ENCODE data around the gene HOXA13. TPM values are rescaled to one million over a fixed set of nuclear protein-coding genes. Genes with fewer than 3 reads are reported as not detected.

Gene HOXA13
- total RNA-seq, 4 donors from 2014 or later: not detected

DNA sequence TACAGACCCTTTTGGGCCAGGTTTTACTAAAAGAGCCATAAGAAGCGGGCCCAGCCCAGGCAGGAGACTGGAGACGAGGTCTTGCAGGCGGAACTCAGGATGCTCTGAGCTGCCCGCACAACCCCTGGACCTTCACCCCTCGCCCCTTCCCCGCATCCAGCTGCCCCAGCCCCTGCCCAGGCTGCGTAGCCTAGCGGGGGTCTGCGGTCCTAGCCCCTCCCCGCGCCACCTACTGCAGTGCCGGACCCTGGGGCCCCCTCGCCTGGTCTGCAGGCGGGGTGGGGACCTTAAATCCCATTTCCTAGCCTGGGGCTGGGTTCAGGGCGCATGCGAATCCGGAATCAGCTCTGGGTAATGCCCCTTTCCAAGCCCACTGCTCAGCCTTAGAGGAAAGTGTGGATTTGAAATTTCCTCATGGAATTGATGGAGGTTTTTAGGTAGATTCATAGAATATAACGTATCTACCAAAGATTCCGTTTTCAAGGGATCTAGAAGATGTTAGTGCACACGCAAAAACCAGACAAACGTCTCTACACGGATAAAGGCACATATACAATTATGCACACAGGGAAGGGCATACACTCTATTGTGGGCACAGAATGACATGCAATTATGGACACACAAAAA lies 47.0 kb downstream of the HOXA13 start:
- TF ChIP-seq EP300 (IDR thresholded peaks at IDR 0.05) (no peak), POLR2A (IDR thresholded peaks at IDR 0.05; ENCODE audit: low read depth) (no peak), POLR2AphosphoS5 (IDR thresholded peaks at IDR 0.05) (no peak)
- TF ChIP-seq, protein P1, sequence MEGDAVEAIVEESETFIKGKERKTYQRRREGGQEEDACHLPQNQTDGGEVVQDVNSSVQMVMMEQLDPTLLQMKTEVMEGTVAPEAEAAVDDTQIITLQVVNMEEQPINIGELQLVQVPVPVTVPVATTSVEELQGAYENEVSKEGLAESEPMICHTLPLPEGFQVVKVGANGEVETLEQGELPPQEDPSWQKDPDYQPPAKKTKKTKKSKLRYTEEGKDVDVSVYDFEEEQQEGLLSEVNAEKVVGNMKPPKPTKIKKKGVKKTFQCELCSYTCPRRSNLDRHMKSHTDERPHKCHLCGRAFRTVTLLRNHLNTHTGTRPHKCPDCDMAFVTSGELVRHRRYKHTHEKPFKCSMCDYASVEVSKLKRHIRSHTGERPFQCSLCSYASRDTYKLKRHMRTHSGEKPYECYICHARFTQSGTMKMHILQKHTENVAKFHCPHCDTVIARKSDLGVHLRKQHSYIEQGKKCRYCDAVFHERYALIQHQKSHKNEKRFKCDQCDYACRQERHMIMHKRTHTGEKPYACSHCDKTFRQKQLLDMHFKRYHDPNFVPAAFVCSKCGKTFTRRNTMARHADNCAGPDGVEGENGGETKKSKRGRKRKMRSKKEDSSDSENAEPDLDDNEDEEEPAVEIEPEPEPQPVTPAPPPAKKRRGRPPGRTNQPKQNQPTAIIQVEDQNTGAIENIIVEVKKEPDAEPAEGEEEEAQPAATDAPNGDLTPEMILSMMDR (IDR thresholded peaks at IDR 0.05): no peak
- peak overlapping the region in 1 of 4 donors; percentile 28 for H3K27ac ChIP-seq (replicated peaks in 1 of 4)
- H3K27me3 ChIP-seq: peaks cover 40 to 95% (median 68%) of the 10 kb centered on the region in 4 donors
- DNase-seq (ENCODE audit: extremely low spot score): no peak
- H3K36me3 ChIP-seq: no peaks in the 10 kb centered on the region
- H3K4me1 ChIP-seq: peaks cover 51 to 68% (median 62%) of the 10 kb centered on the region in 4 donors
- intact Hi-C loops (cut with DNase I): loop anchor here (10.0 kb wide), 1 partner anchor 1258 kb away; no protein-coding TSS in a partner anchor
- H3K9me3 ChIP-seq: no peaks in the 10 kb centered on the region
- H3K4me3 ChIP-seq: peak overlapping the region in 3 of 4 donors; percentile 42 to 58 (median 46)
- 40% methylated on average over 21 of the region's 22 CpGs for WGBS

DNA sequence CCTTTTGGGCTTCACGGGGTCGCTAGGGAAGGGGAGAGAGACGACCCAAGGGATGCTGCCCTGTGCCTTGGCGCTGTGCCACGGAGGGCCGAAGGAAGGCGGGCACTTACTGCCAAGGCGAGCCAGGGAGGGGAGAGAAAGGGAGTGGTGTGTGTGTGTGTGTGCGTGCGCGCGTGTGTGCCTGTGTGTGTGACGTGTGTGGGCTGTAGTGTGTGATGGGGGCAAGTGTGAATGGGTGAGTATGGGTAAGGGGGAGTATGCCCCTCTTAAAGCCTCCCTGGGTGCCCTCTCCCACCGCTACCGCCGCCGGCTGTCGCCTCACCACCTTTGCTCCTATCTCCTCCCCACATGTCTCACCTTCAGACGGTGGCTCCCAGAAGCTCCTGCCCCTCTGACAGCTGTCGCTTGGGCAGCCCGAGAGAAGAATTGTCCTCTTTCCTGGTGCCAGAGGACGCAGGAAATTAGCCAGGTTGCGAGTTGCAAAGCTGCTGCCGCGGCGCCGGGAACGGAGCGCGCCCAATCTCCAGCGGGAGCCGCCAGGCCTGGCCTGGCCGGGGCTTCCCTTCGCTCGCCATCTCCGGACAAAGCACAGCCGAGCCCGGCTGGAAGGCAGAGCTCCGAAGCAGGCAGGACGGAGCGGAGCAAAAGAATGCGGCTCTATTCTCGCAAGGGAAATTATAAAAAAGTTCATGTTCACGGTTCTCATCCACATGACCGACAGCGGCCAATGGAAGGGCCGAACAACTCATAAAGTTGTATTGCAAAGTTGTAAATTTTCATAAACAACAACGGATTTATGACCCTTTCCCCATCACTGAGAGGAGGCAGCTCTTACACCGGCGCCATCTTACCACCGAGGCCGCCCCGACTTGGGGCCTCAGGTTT lies 47.7 kb downstream of the HOXA13 start, which contains the start of gene HOXA3:
TSS of gene HOXA3 (minus strand) at position 653 of the 885 bp plus-strand sequence. CDS start 41,943 bp downstream, outside the sequence.
- H3K27me3 ChIP-seq: peaks cover 40 to 95% (median 64%) of the 10 kb centered on the region in 4 donors
- H3K4me3 ChIP-seq: peak within 1 kb of the TSS; percentile 41 to 58 (median 44)
- no peak for DNase-seq (ENCODE audit: extremely low spot score)
- no peaks in the 10 kb centered on the region for H3K36me3 ChIP-seq
- intact Hi-C loops (cut with DNase I): loop anchor here (10.0 kb wide), 1 partner anchor 1257 kb away; no protein-coding TSS in a partner anchor
- H3K27ac ChIP-seq (replicated peaks in 1 of 4): peak within 1 kb of the TSS in 2 of 4 donors; percentile 18 to 28
- TF ChIP-seq POLR2AphosphoS5 (IDR thresholded peaks at IDR 0.05) (peak in 1 of 2 donors; percentile 13), POLR2A (IDR thresholded peaks at IDR 0.05; ENCODE audit: low read depth) (no peak), EP300 (IDR thresholded peaks at IDR 0.05) (no peak)
- TF ChIP-seq, protein P1 (IDR thresholded peaks at IDR 0.05): no peak
- H3K4me1 ChIP-seq: peaks cover 55 to 70% (median 66%) of the 10 kb centered on the region in 4 donors
- 18% methylated on average over 33 of the region's 53 CpGs for WGBS
- no peaks in the 10 kb centered on the region for H3K9me3 ChIP-seq

DNA sequence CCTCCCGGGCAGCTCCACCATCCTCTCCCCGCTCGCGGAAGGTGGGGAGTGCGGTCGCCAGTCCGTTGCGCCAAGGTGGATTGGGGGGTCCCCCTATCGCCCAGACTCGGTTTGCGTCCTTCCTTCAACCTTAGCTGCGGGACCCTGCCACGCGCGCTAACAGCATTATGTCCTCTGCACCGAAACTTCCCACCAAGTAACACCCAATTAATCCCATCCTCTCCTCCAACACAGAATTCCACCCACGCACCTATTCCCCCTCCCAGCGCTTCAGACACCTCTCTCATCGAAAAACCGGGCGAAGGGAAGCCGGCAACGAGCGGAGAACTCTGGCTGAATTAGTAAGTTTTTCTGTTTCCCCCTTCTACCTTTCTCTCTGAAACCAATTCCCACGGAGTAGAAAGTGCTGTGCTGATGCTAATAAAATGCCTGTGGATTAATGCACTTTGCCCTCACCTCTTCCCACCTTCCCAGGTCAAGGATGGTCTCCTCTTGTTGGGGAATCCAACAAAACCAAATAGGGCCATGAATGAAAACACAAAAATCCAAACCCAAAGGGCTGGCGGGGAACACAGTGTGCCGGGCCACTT lies 48.5 kb downstream of the HOXA13 start:
- H3K9me3 ChIP-seq: no peaks in the 10 kb centered on the region
- peaks cover 52 to 64% (median 60%) of the 10 kb centered on the region in 4 donors for H3K4me1 ChIP-seq
- peak overlapping the region in 3 of 4 donors; percentile 1 to 21 (median 10) for H3K27ac ChIP-seq (replicated peaks in 1 of 4)
- H3K27me3 ChIP-seq: peaks cover 35 to 95% (median 59%) of the 10 kb centered on the region in 4 donors
- intact Hi-C loops (cut with DNase I): loop anchor here (10.0 kb wide), 1 partner anchor 1257 kb away; no protein-coding TSS in a partner anchor
- DNase-seq (ENCODE audit: extremely low spot score): no peak
- peak overlapping the region; percentile 41 to 58 (median 44) for H3K4me3 ChIP-seq
- no peaks in the 10 kb centered on the region for H3K36me3 ChIP-seq
- WGBS: 12% methylated on average over 15 of the region's 27 CpGs
- TF ChIP-seq POLR2AphosphoS5 (IDR thresholded peaks at IDR 0.05) (no peak), POLR2A (IDR thresholded peaks at IDR 0.05; ENCODE audit: low read depth) (no peak), EP300 (IDR thresholded peaks at IDR 0.05) (no peak)
- TF ChIP-seq, protein P1 (IDR thresholded peaks at IDR 0.05): no peak

GRCh38 chr7:27150568-27151340 lies 49.1 kb downstream of the HOXA13 start:
- WGBS: 4% methylated on average over 18 of the region's 58 CpGs
- Histone ChIP-seq H3K4me1 (peaks cover 45 to 57% (median 53%) of the 10 kb centered on the region in 4 donors), H3K36me3 (no peaks in the 10 kb centered on the region), H3K4me3 (peak overlapping the region; percentile 41 to 58 (median 44)), H3K9me3 (no peaks in the 10 kb centered on the region), H3K27ac (replicated peaks in 1 of 4) (peak overlapping the region in 3 of 4 donors; percentile 1 to 21 (median 10)), H3K27me3 (peaks cover 28 to 91% (median 52%) of the 10 kb centered on the region in 4 donors)
- no peak for DNase-seq (ENCODE audit: extremely low spot score)
- peak; percentile 70 to 83 for TF ChIP-seq POLR2AphosphoS5 (IDR thresholded peaks at IDR 0.05)
- no peak for TF ChIP-seq EP300 (IDR thresholded peaks at IDR 0.05)
- TF ChIP-seq, protein P1 (IDR thresholded peaks at IDR 0.05): peak; percentile 77 to 93 (median 80)
- intact Hi-C loops (cut with DNase I): loop anchor here (10.0 kb wide), 1 partner anchor 1256 kb away; no protein-coding TSS in a partner anchor
